Naive thymus-derived CD4-positive, alpha-beta T cell (primary cell): ENCODE results near the gene CD93. TPM values are rescaled to one million over a fixed set of nuclear protein-coding genes. Genes with fewer than 3 reads are reported as not detected.

ENCODE experiments used
- ATAC-seq: fragments of 150-1000 bp; cut with Tn5 transposase; 2 replicates; pipeline ENCODE4 v1.10.0; 2021; ENCODE audit warnings: mild to moderate bottlenecking, moderate library complexity
- CTCF ChIA-PET: fragments of 350-600 bp; sonication (Branson Sonifier 250); formaldehyde crosslinking; loops from one replicate; lab custom pipeline; 2021; ENCODE audit warnings: antibody characterized with exemption; lab: Charles Lee
- POLR2A ChIA-PET: fragments of 350-600 bp; sonication (Branson Sonifier 250); formaldehyde crosslinking; loops from one replicate; lab custom pipeline; 2021; ENCODE audit warnings: antibody characterized with exemption, inconsistent platforms; lab: Charles Lee
- DNase-seq, 9 donors: peaks; one replicate each; pipeline versions ENCODE4 v3.0.0 to v3.0.0-alpha.2; 2020 to 2022; ENCODE audit warnings: mixed read lengths in 1 of 9
- H3K27ac ChIP-seq: one replicate; pipeline ENCODE4 v1.7.0; 2013; ENCODE audit warnings: mild to moderate bottlenecking, low read depth, low read length, moderate library complexity
- H3K27me3 ChIP-seq, 2 donors: one replicate each; pipeline ENCODE4 v1.7.0; 2013; ENCODE audit warnings: low read length in 2 of 2, mild to moderate bottlenecking in 2 of 2, moderate library complexity in 2 of 2; ENCODE audit not compliant: control insufficient read depth in 2 of 2, insufficient read depth in 2 of 2
- H3K36me3 ChIP-seq, 3 experiments: 1 replicate in 2 of 3; 2 replicates in 1 of 3; pipeline ENCODE4 v1.7.0; 2013; ENCODE audit warnings: low read length in 3 of 3, mild to moderate bottlenecking in 3 of 3, moderate library complexity in 1 of 3; ENCODE audit not compliant: insufficient read depth in 3 of 3, control insufficient read depth in 2 of 3
- H3K4me1 ChIP-seq, 2 donors: one replicate each; pipeline ENCODE4 v1.7.0; 2013; ENCODE audit warnings: low read length in 2 of 2, mild to moderate bottlenecking in 2 of 2, moderate library complexity in 1 of 2; ENCODE audit not compliant: control insufficient read depth in 2 of 2, insufficient read depth in 2 of 2
- H3K4me3 ChIP-seq: 2 replicates; pipeline ENCODE4 v1.7.0; 2013; ENCODE audit warnings: mild to moderate bottlenecking, low read length
- H3K9me3 ChIP-seq, 3 experiments: 1 replicate in 2 of 3; 2 replicates in 1 of 3; pipeline ENCODE4 v1.7.0; 2013; ENCODE audit warnings: low read length in 3 of 3; ENCODE audit not compliant: control insufficient read depth in 2 of 3
- H3K27ac Mint-ChIP-seq, 9 donors: one replicate each; pipeline ENCODE4 v1.8.0; 2020 to 2022; ENCODE audit warnings: mixed read lengths in 9 of 9, mild to moderate bottlenecking in 8 of 9, moderate library complexity in 5 of 9, inconsistent platforms in 2 of 9
- H3K27me3 Mint-ChIP-seq, 5 donors: one replicate each; pipeline ENCODE4 v1.8.0; 2021 to 2022; ENCODE audit warnings: mixed read lengths in 5 of 5, mild to moderate bottlenecking in 1 of 5
- H3K36me3 Mint-ChIP-seq, 5 donors: one replicate each; pipeline ENCODE4 v1.8.0; 2020 to 2022; ENCODE audit warnings: mixed read lengths in 5 of 5, mild to moderate bottlenecking in 3 of 5, inconsistent platforms in 1 of 5
- H3K4me1 Mint-ChIP-seq, 7 donors: one replicate each; pipeline ENCODE4 v1.8.0; 2020 to 2022; ENCODE audit warnings: mixed read lengths in 7 of 7, mild to moderate bottlenecking in 3 of 7, inconsistent platforms in 1 of 7
- H3K4me3 Mint-ChIP-seq, 10 donors: one replicate each; pipeline ENCODE4 v1.8.0; 2020 to 2022; ENCODE audit warnings: mild to moderate bottlenecking in 10 of 10, mixed read lengths in 10 of 10, moderate library complexity in 6 of 10, inconsistent platforms in 2 of 10
- H3K9me3 Mint-ChIP-seq, 11 donors: one replicate each; pipeline ENCODE4 v1.8.0; 2020 to 2022; ENCODE audit warnings: mixed read lengths in 11 of 11, mild to moderate bottlenecking in 4 of 11, inconsistent platforms in 1 of 11, moderate library complexity in 1 of 11
- intact Hi-C, 2 donors: fragments of 100-400 bp; cut with micrococcal nuclease; formaldehyde crosslinking; loops; one replicate each; pipeline ENCODE4 v1.15.1; 2023
- polyA plus RNA-seq, 2 donors: library from polyadenylated mRNA; unstranded; fragments of 300-500 nt; fragmentation: Illumina TruSeq; gene quantifications; one replicate each; pipeline ENCODE4 v1.2.3, GENCODE V29; 2021
- total RNA-seq, 6 experiments: library from RNA in 5 of 6; stranded (reverse) in 5 of 6; gene quantifications; 1 replicate in 5 of 6; 2 replicates in 1 of 6; pipeline ENCODE4 v1.2.3 and lab custom pipeline; 2021 to 2026

Gene CD93
- total and polyA plus RNA-seq, 7 experiments from 2014 or later = 0.02 to 61.2 (median 2.6) TPM; not detected in 1

DNA sequence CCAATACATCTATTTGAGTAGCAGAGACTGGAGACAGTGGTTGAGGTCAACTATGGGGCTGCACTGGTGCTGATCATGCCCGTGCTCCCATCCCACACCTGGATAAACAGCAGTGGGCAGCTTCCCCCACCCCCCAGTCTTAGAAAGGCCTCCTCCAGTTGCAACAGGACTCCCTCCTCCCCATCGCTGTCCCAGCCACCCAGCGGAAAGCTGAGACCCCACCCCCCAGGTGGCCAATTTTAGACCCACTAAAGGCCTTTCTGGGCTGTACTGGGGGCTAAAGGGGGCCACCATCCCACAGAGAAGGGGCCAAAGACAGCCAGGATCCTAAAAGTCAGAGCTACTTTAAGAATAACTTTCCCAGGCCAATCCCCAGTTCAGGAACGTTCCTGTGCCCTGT lies 52.2 kb downstream of the CD93 start:
- Histone ChIP-seq H3K27me3 (peaks cover 0 to 3% of the 10 kb centered on the region in 2 donors), H3K9me3 (no peaks in the 10 kb centered on the region), H3K36me3 (no peaks in the 10 kb centered on the region), H3K4me3 (no peak overlapping the region), H3K27ac (no peak overlapping the region), H3K4me1 (no peaks in the 10 kb centered on the region)
- ATAC-seq (no peak), DNase-seq (no peak)
- H3K4me1 Mint-ChIP-seq = no peaks in the 10 kb centered on the region
- ChIA-PET CTCF (no interaction called here), POLR2A (no interaction called here)
- H3K36me3 Mint-ChIP-seq = no peaks in the 10 kb centered on the region
- H3K9me3 Mint-ChIP-seq = no peaks in the 10 kb centered on the region
- H3K4me3 Mint-ChIP-seq = no peak overlapping the region
- H3K27me3 Mint-ChIP-seq = peaks cover 17 to 47% (median 28%) of the 10 kb centered on the region in 5 donors
- intact Hi-C loops = no loop called here
- no peak overlapping the region for H3K27ac Mint-ChIP-seq

- H3K9me3 Mint-ChIP-seq = no peaks in the 10 kb centered on the region
- no peaks in the 10 kb centered on the region for H3K4me1 Mint-ChIP-seq
- peaks cover 17 to 47% (median 28%) of the 10 kb centered on the region in 5 donors for H3K27me3 Mint-ChIP-seq
- H3K4me3 Mint-ChIP-seq = no peak overlapping the region
- Histone ChIP-seq H3K4me1 (no peaks in the 10 kb centered on the region), H3K27me3 (no peaks in the 10 kb centered on the region), H3K36me3 (no peaks in the 10 kb centered on the region), H3K4me3 (no peak overlapping the region), H3K27ac (no peak overlapping the region), H3K9me3 (no peaks in the 10 kb centered on the region)
- DNase-seq = no peak
- ChIA-PET CTCF (no interaction called here), POLR2A (no interaction called here)
- ATAC-seq = no peak
- intact Hi-C loops = no loop called here
- no peak overlapping the region for H3K27ac Mint-ChIP-seq
- no peaks in the 10 kb centered on the region for H3K36me3 Mint-ChIP-seq
Observed at GRCh38 chr20:23032750-23033078, 53.4 kb downstream of the CD93 start.

DNA sequence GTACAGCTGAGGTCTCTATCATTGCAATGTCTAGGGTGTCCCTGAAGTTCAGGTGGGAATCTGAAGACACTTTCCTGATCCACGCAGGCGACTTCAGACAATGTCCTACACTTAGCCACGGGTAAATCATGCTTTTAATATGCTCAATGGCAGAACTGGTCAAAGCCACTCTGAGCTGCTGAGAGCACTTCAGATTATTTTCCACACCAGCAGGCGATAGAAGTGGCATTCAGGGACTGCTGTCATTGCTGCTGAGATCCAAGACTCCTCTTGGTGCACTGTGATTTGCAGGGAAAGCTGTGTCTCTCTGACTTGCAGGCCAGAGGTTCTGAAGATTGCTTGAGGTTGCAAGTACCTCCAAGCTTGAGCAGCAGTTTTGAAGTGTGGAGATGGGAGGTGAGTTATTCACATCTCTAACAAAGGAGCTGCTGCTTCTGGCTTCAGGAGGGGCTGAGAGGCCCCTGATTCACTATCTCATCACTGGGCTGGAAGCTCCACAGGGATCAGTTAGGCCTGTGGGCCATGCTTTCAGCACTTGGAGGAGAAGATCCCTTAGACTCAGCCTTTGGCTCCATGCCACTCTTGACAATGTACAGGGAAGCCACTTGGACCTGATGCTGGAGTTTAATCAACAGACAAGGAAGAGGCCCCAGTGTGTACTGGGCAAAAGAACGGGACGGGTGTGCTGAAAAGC lies 53.9 kb downstream of the CD93 start:
- no peak overlapping the region for H3K4me3 Mint-ChIP-seq
- ATAC-seq (no peak), DNase-seq (no peak)
- no peaks in the 10 kb centered on the region for H3K36me3 Mint-ChIP-seq
- no peak overlapping the region for H3K27ac Mint-ChIP-seq
- Histone ChIP-seq H3K4me3 (no peak overlapping the region), H3K4me1 (no peaks in the 10 kb centered on the region), H3K27me3 (no peaks in the 10 kb centered on the region), H3K27ac (no peak overlapping the region), H3K36me3 (no peaks in the 10 kb centered on the region), H3K9me3 (no peaks in the 10 kb centered on the region)
- peaks cover 15 to 46% (median 24%) of the 10 kb centered on the region in 5 donors for H3K27me3 Mint-ChIP-seq
- ChIA-PET CTCF (no interaction called here), POLR2A (no interaction called here)
- H3K4me1 Mint-ChIP-seq = no peaks in the 10 kb centered on the region
- intact Hi-C loops = no loop called here
- H3K9me3 Mint-ChIP-seq = no peaks in the 10 kb centered on the region

DNA sequence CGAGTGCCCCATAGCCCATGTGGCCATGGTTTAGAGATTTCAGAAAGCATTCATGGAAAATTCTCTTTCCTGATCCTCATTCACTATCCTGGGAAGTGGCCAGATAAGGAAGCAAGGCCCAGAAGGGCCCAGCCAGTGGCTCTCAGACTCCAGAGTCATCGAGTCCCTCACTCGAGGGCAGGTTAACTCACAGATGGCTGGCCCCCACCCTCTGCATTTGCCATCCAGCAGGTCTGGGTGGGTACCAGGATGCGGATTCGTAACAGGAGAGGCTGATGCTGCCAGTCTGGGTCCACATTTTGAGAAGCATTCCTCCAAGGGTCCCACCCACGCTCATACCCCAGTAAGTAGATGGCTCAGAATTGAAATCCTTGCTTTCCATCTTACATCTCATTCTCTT lies 54.8 kb downstream of the CD93 start:
- DNase-seq (no peak), ATAC-seq (no peak)
- H3K4me3 Mint-ChIP-seq = no peak overlapping the region
- no peaks in the 10 kb centered on the region for H3K36me3 Mint-ChIP-seq
- H3K27me3 Mint-ChIP-seq = peaks cover 8 to 38% (median 16%) of the 10 kb centered on the region in 5 donors
- ChIA-PET CTCF (no interaction called here), POLR2A (no interaction called here)
- intact Hi-C loops = no loop called here
- no peak overlapping the region for H3K27ac Mint-ChIP-seq
- no peaks in the 10 kb centered on the region for H3K4me1 ChIP-seq
- no peak overlapping the region for H3K4me3 ChIP-seq
- H3K27me3 ChIP-seq = no peaks in the 10 kb centered on the region
- H3K9me3 ChIP-seq = no peaks in the 10 kb centered on the region
- no peaks in the 10 kb centered on the region for H3K36me3 ChIP-seq
- no peaks in the 10 kb centered on the region for H3K4me1 Mint-ChIP-seq
- H3K27ac ChIP-seq = no peak overlapping the region
- H3K9me3 Mint-ChIP-seq = no peaks in the 10 kb centered on the region

Other genes with a start within 250 kb of the CD93 start
- not detected for gene SSTR4, start 51.0 kb downstream of the CD93 start, total RNA-seq
- not detected for gene SSTR4, start 51.0 kb downstream of the CD93 start, polyA plus RNA-seq
- gene THBD, start 36.7 kb downstream of the CD93 start, total RNA-seq = 10 to 100 TPM in 1 of 5 experiments, 1 to 10 TPM in 1, under 1 TPM in 2, not detected in 1; 0.54 to 14.6 (median 4.2) TPM
- gene THBD, start 36.7 kb downstream of the CD93 start, polyA plus RNA-seq = not detected